Cortex of kidney (tissue), 1 donor: Measurements from ENCODE around the gene KLF8.

ENCODE experiments used
- DNase-seq: peaks from one replicate; lab custom pipeline; 2025; lab: John Stamatoyannopoulos, UW

KLF8 gene

DNA sequence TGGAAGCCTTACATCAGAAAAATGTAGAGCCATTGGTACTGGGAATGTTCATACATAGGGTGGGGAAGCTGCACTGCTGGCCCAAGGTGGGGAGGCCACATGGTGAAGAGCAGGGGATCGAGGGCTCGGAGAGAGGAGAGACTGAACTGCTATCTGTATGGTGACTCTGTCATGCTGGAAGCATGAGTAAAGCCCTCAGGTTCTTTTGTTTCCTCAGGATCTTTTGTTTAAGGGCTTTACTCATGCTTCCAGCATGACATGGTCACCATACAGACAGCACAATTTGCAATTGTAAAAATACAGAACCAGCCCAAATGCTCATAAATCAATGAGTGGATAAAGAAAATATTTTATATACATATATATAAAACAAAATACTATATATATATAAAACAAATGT lies 78.4 kb downstream of the KLF8 start:
- no peak for DNase-seq

DNA sequence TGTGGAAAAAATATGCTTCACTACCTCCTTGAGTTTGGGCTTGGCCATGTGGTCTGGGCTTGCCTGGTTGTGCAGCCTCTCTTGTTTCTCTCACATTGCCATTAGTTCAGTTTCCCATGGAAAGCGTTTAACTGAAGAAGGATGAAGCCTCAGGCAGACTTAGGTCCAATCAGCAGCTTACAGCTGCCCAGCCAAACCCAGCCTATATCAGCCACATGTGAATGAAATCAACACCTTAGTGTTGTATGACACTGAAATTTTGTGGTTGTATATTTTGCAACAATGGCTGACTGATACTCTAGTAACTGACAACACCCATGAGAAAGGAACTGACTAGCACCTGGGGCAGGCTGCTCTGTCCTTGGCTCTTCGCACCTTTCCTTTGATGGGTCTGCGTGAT lies 81.2 kb downstream of the KLF8 start:
- DNase-seq, result no peak

DNA sequence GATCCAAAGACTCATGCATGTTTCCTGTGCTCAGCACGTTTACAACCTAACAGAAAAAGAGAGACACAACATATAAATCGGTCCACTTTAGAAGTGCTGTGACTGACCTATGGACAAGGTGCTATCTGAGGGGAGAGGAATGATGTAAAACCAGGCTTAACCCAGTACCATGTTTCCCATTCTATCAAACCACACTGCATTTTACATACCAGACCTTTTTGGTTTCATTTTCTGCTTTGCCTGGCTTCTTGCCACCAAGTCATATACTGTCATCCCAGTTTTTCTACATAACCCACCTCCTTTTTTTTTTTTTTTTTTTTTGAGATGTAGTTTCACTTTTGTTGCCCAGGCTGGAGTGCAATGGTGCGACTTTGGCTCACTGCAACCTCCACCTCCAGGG lies 82.2 kb downstream of the KLF8 start:
- no peak for DNase-seq

- no peak for DNase-seq
These were observed 85.9 kb downstream of the KLF8 start for GRCh38 chrX:56318076-56318475.

- DNase-seq, result no peak
These were observed 87.0 kb downstream of the KLF8 start for GRCh38 chrX:56319165-56319564.
